H9 (cell line): ENCODE measurements around the gene DCTN5. TPM values are rescaled to one million over a fixed set of nuclear protein-coding genes. Genes with fewer than 3 reads are reported as not detected.
"Not testable (repeated sequence)": the region's sequence is repeated elsewhere in the genome, so short reads cannot be mapped to it uniquely, and the experiment has no call there.

Experiments
- DNase-seq: peaks from one replicate; pipeline ENCODE4 v3.0.0-alpha.2; 2017
- H2AFZ ChIP-seq: one replicate; pipeline ENCODE4 v1.6.1; 2013; ENCODE audit warnings: mild to moderate bottlenecking, low read length, control low read depth, moderate library complexity
- H2AK5ac ChIP-seq: 2 replicates; pipeline ENCODE4 v1.6.1; 2013; ENCODE audit warnings: low read length, control low read depth, mixed read lengths; ENCODE audit not compliant: insufficient read length
- H2BK120ac ChIP-seq: one replicate; pipeline ENCODE4 v1.6.1; 2013; ENCODE audit warnings: low read depth, mild to moderate bottlenecking, low read length, control low read depth, inconsistent platforms; ENCODE audit not compliant: poor library complexity, severe bottlenecking
- H2BK12ac ChIP-seq: 2 replicates; pipeline ENCODE4 v1.6.1; 2013; ENCODE audit warnings: low read length, control low read depth, mixed read lengths, low read depth; ENCODE audit not compliant: insufficient read length
- H2BK15ac ChIP-seq: 2 replicates; pipeline ENCODE4 v1.6.1; 2013; ENCODE audit warnings: low read depth, low read length, control low read depth
- H2BK20ac ChIP-seq: one replicate; pipeline ENCODE4 v1.6.1; 2013; ENCODE audit warnings: low read depth, mild to moderate bottlenecking, low read length, control low read depth, inconsistent platforms; ENCODE audit not compliant: poor library complexity, severe bottlenecking
- H2BK5ac ChIP-seq: 2 replicates; pipeline ENCODE4 v1.6.1; 2013; ENCODE audit warnings: low read length, control low read depth, mixed read lengths; ENCODE audit not compliant: insufficient read length
- H3K14ac ChIP-seq: 2 replicates; pipeline ENCODE4 v1.6.1; 2013; ENCODE audit warnings: low read length, control low read depth; ENCODE audit not compliant: insufficient read depth
- H3K18ac ChIP-seq: 2 replicates; pipeline ENCODE4 v1.6.1; 2013; ENCODE audit warnings: low read depth, mild to moderate bottlenecking, mixed read lengths, low read length, control low read depth; ENCODE audit not compliant: insufficient read length
- H3K23ac ChIP-seq: 2 replicates; pipeline ENCODE4 v1.6.1; 2013; ENCODE audit warnings: low read length, control low read depth, mixed read lengths, low read depth; ENCODE audit not compliant: insufficient read length
- H3K23me2 ChIP-seq: 2 replicates; pipeline ENCODE4 v1.6.1; 2013; ENCODE audit warnings: low read depth, mild to moderate bottlenecking, mixed read lengths, low read length, control low read depth; ENCODE audit not compliant: insufficient read length, poor library complexity, severe bottlenecking
- H3K27ac ChIP-seq: 2 replicates; pipeline ENCODE4 v1.5.1; 2013; ENCODE audit warnings: low read length, control low read depth, mixed read lengths, low read depth; ENCODE audit not compliant: insufficient read length
- H3K27me3 ChIP-seq: 2 replicates; pipeline ENCODE4 v1.6.1; 2013; ENCODE audit warnings: low read length, control low read depth, inconsistent platforms; ENCODE audit not compliant: insufficient read depth
- H3K4ac ChIP-seq: 2 replicates; pipeline ENCODE4 v1.6.1; 2013; ENCODE audit warnings: low read depth, mild to moderate bottlenecking, control low read depth, inconsistent platforms, low read length, moderate library complexity
- H3K4me1 ChIP-seq: 2 replicates; pipeline ENCODE4 v1.6.1; 2013; ENCODE audit warnings: low read length, control low read depth, inconsistent platforms; ENCODE audit not compliant: insufficient read depth
- H3K4me2 ChIP-seq: 2 replicates; pipeline ENCODE4 v1.6.1; 2013; ENCODE audit warnings: low read length, control low read depth, mixed read lengths; ENCODE audit not compliant: insufficient read length, insufficient read depth
- H3K56ac ChIP-seq: 2 replicates; pipeline ENCODE4 v1.6.1; 2013; ENCODE audit warnings: low read depth, mild to moderate bottlenecking, mixed read lengths, low read length, control low read depth; ENCODE audit not compliant: insufficient read length
- H3K79me1 ChIP-seq: 2 replicates; pipeline ENCODE4 v1.6.1; 2013; ENCODE audit warnings: low read depth, mild to moderate bottlenecking, moderate library complexity, low read length, control low read depth, inconsistent platforms; ENCODE audit not compliant: insufficient read depth, poor library complexity, severe bottlenecking
- H3K79me2 ChIP-seq: 2 replicates; pipeline ENCODE4 v1.6.1; 2013; ENCODE audit warnings: low read length, control low read depth, inconsistent platforms; ENCODE audit not compliant: insufficient read depth
- H3K9ac ChIP-seq: 2 replicates; pipeline ENCODE4 v1.6.1; 2013; ENCODE audit warnings: low read length, control low read depth, mixed read lengths; ENCODE audit not compliant: insufficient read length; ENCODE audit errors: extremely low read depth
- H3K9me3 ChIP-seq: one replicate; pipeline ENCODE4 v1.6.1; 2013; ENCODE audit warnings: low read depth, low read length, inconsistent platforms; ENCODE audit not compliant: control insufficient read depth
- H3T11ph ChIP-seq: one replicate; pipeline ENCODE4 v1.6.1; 2013; ENCODE audit warnings: mild to moderate bottlenecking, low read length, control low read depth, inconsistent platforms
- H4K20me1 ChIP-seq: one replicate; pipeline ENCODE4 v1.6.1; 2013; ENCODE audit not compliant: control insufficient read depth, insufficient read length, insufficient read depth
- H4K5ac ChIP-seq: 2 replicates; pipeline ENCODE4 v1.6.1; 2013; ENCODE audit warnings: low read depth, mild to moderate bottlenecking, mixed read lengths, low read length, control low read depth; ENCODE audit not compliant: insufficient read length
- H4K8ac ChIP-seq: replicated peaks from 2 replicates; pipeline ENCODE4 v1.6.1; 2013; ENCODE audit warnings: low read length, control low read depth, mixed read lengths, low read depth; ENCODE audit not compliant: insufficient read length
- H4K91ac ChIP-seq: 2 replicates; pipeline ENCODE4 v1.6.1; 2013; ENCODE audit warnings: low read depth, mild to moderate bottlenecking, moderate library complexity, mixed read lengths, low read length, control low read depth; ENCODE audit not compliant: insufficient read length
- H3K27ac Mint-ChIP-seq, 3 experiments: 2 replicates in 2 of 3; 3 replicates in 1 of 3; pipeline ENCODE4 v1.8.0; 2020 to 2021; ENCODE audit warnings: mixed read lengths in 3 of 3, mild to moderate bottlenecking in 1 of 3, moderate library complexity in 1 of 3
- H3K27me3 Mint-ChIP-seq: 2 replicates; pipeline ENCODE4 v1.8.0; 2021; ENCODE audit warnings: low read depth, mild to moderate bottlenecking, moderate library complexity, mixed read lengths
- H3K36me3 Mint-ChIP-seq, 3 experiments: 2 replicates in 2 of 3; 3 replicates in 1 of 3; pipeline ENCODE4 v1.8.0; 2020 to 2021; ENCODE audit warnings: low read depth in 3 of 3, mixed read lengths in 3 of 3; ENCODE audit not compliant: insufficient read depth in 1 of 3
- H3K4me1 Mint-ChIP-seq, 2 experiments: 2 replicates each; pipeline ENCODE4 v1.8.0; 2020; ENCODE audit warnings: mixed read lengths in 2 of 2
- H3K4me3 Mint-ChIP-seq, 2 experiments: 2 replicates in 1 of 2; 3 replicates in 1 of 2; pipeline ENCODE4 v1.8.0; 2020 to 2021; ENCODE audit warnings: mild to moderate bottlenecking in 2 of 2, mixed read lengths in 2 of 2, moderate library complexity in 1 of 2
- H3K9me3 Mint-ChIP-seq, 2 experiments: 2 replicates in 1 of 2; 3 replicates in 1 of 2; pipeline ENCODE4 v1.8.0; 2020; ENCODE audit warnings: mild to moderate bottlenecking in 2 of 2, mixed read lengths in 2 of 2, moderate library complexity in 1 of 2
- CTCF ChIP-seq: fragments of 200-600 bp; sonication (generic); conservative IDR thresholded peaks from 3 replicates; pipeline ENCODE4 v1.8.0; 2021; ENCODE audit warnings: antibody characterized with exemption, mild to moderate bottlenecking
- WGBS: extraction: QIAGEN DNeasy Blood & Tissue Kit; methylation state at CpG from one replicate; pipeline ENCODE4 v1.1.7; 2013; ENCODE audit warnings: missing lambda C conversion rate, low lambda C conversion rate, mixed read lengths; ENCODE audit not compliant: insufficient read length; ENCODE audit errors: extremely low coverage; 5-methylcytosine and 5-hydroxymethylcytosine counted together
- total RNA-seq: library from RNA; stranded (reverse); gene quantifications from 2 replicates; pipeline ENCODE4 v1.2.1, GENCODE V29; 2021

DCTN5 gene
- total RNA-seq, 1 experiment from 2014 or later, result 114 TPM

DNA sequence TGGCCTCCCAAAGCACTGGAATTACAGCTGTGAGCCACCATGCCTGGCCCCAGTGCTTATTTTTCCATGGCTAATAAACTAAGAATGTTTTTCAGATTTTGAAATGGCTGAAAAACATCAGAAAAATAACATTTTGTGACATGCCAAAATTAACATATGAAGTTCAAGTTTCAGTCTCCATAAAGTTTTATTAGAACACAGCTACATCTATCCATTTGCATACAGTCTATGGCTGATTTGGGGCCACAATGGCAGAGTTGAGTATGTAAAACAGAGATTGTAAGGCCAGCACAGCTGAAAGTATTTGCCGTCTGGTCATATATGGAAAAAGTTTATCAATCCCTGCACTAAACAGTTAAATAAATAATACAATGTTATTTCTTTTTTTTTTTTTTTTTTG, 31.3 kb upstream of the DCTN5 start:
- H2BK20ac ChIP-seq, result no peak overlapping the region
- H2BK12ac ChIP-seq, result no peak overlapping the region
- no peak overlapping the region for H3K4me2 ChIP-seq
- H3K23me2 ChIP-seq, result no peaks in the 10 kb centered on the region
- no peaks in the 10 kb centered on the region for H3K27me3 Mint-ChIP-seq
- H3K27me3 ChIP-seq, result no peaks in the 10 kb centered on the region
- H4K91ac ChIP-seq, result no peak overlapping the region
- no peaks in the 10 kb centered on the region for H3K4me1 Mint-ChIP-seq
- no peak overlapping the region for H3K23ac ChIP-seq
- no peak overlapping the region for H3K4me3 Mint-ChIP-seq
- no peak overlapping the region for H3K14ac ChIP-seq
- WGBS, result no CpG with 5 or more reads among the region's 1 CpG
- no peaks in the 10 kb centered on the region for H4K20me1 ChIP-seq
- no peak overlapping the region for H2BK15ac ChIP-seq
- no peak for TF ChIP-seq CTCF
- no peak overlapping the region for H3K9ac ChIP-seq
- no peaks in the 10 kb centered on the region for H3K9me3 Mint-ChIP-seq
- no peak overlapping the region for H2AK5ac ChIP-seq
- H3T11ph ChIP-seq, result no peak overlapping the region
- H3K4me1 ChIP-seq, result no peaks in the 10 kb centered on the region
- H2AFZ ChIP-seq, result no peak overlapping the region
- no peak overlapping the region for H2BK5ac ChIP-seq
- no peak overlapping the region for H4K5ac ChIP-seq
- H3K79me1 ChIP-seq, result no peaks in the 10 kb centered on the region
- no peak overlapping the region for H4K8ac ChIP-seq
- H3K79me2 ChIP-seq, result no peaks in the 10 kb centered on the region
- peaks cover 7 to 59% (median 34%) of the 10 kb centered on the region in 3 experiments for H3K36me3 Mint-ChIP-seq
- no peaks in the 10 kb centered on the region for H3K9me3 ChIP-seq
- DNase-seq, result no peak
- no peak overlapping the region for H3K18ac ChIP-seq
- no peak overlapping the region for H3K56ac ChIP-seq
- H3K27ac ChIP-seq, result no peak overlapping the region
- no peak overlapping the region for H3K27ac Mint-ChIP-seq
- no peak overlapping the region for H2BK120ac ChIP-seq
- no peak overlapping the region for H3K4ac ChIP-seq

- H3K23me2 ChIP-seq, H2AFZ ChIP-seq, H3K9me3 ChIP-seq, H4K5ac ChIP-seq, H2BK15ac ChIP-seq, H4K8ac ChIP-seq, H2AK5ac ChIP-seq, H3K4ac ChIP-seq, H3K4me3 Mint-ChIP-seq, H3K79me1 ChIP-seq, H2BK5ac ChIP-seq, H2BK20ac ChIP-seq, H3K4me1 Mint-ChIP-seq, H3K23ac ChIP-seq, H3K9me3 Mint-ChIP-seq, H3T11ph ChIP-seq, H3K9ac ChIP-seq, H3K18ac ChIP-seq, H3K4me2 ChIP-seq, H2BK12ac ChIP-seq, H3K27ac ChIP-seq, H3K27me3 Mint-ChIP-seq, H4K20me1 ChIP-seq, H3K4me1 ChIP-seq, H3K79me2 ChIP-seq, H4K91ac ChIP-seq, DNase-seq, H3K56ac ChIP-seq, H3K27ac Mint-ChIP-seq, H3K14ac ChIP-seq, H2BK120ac ChIP-seq, H3K27me3 ChIP-seq: not testable (repeated sequence)
- peaks cover 9 to 58% (median 35%) of the 10 kb centered on the region in 3 experiments for H3K36me3 Mint-ChIP-seq
- no CpG with 5 or more reads among the region's 6 CpGs for WGBS
Observed at GRCh38 chr16:23610905-23611304, 30.4 kb upstream of the DCTN5 start.
